Immature natural killer cell (primary cell): Measurements from ENCODE around the gene UBE4B. TPM values are rescaled to one million over a fixed set of nuclear protein-coding genes. Genes with fewer than 3 reads are reported as not detected.
A peak's percentile ranks its signal among the peaks of the same experiment; 100 is the strongest.
"Not testable (repeated sequence)": the region's sequence is repeated elsewhere in the genome, so short reads cannot be mapped to it uniquely, and the experiment has no call there.

Experiments
- DNase-seq, 3 donors: peaks; one replicate each; pipeline ENCODE4 v3.0.0; 2022; ENCODE audit warnings: mixed read lengths in 1 of 3
- H3K27ac Mint-ChIP-seq, 6 donors: one replicate each; pipeline ENCODE4 v1.8.0; 2020; ENCODE audit warnings: mixed read lengths in 6 of 6, mild to moderate bottlenecking in 5 of 6, inconsistent platforms in 4 of 6, moderate library complexity in 3 of 6
- H3K27me3 Mint-ChIP-seq, 3 donors: one replicate each; pipeline ENCODE4 v1.8.0; 2020 to 2021; ENCODE audit warnings: low read depth in 3 of 3, mild to moderate bottlenecking in 3 of 3, mixed read lengths in 3 of 3, moderate library complexity in 3 of 3, inconsistent platforms in 1 of 3
- H3K36me3 Mint-ChIP-seq, 3 donors: one replicate each; pipeline ENCODE4 v1.8.0; 2020; ENCODE audit warnings: mixed read lengths in 3 of 3, inconsistent platforms in 2 of 3, mild to moderate bottlenecking in 2 of 3
- H3K4me1 Mint-ChIP-seq, 2 donors: one replicate each; pipeline ENCODE4 v1.8.0; 2020; ENCODE audit warnings: inconsistent platforms in 2 of 2, mild to moderate bottlenecking in 2 of 2, mixed read lengths in 2 of 2, moderate library complexity in 1 of 2
- H3K4me3 Mint-ChIP-seq, 5 donors: one replicate each; pipeline ENCODE4 v1.8.0; 2020; ENCODE audit warnings: mild to moderate bottlenecking in 5 of 5, mixed read lengths in 5 of 5, inconsistent platforms in 3 of 5, moderate library complexity in 3 of 5
- H3K9me3 Mint-ChIP-seq, 6 donors: one replicate each; pipeline ENCODE4 v1.8.0; 2020; ENCODE audit warnings: mild to moderate bottlenecking in 6 of 6, mixed read lengths in 6 of 6, inconsistent platforms in 4 of 6, moderate library complexity in 3 of 6
- polyA plus RNA-seq, 3 donors: library from polyadenylated mRNA; unstranded; fragments of 300-500 nt; fragmentation: Illumina TruSeq; gene quantifications; one replicate each; pipeline ENCODE4 v1.2.3, GENCODE V29; 2021

The UBE4B gene
- polyA plus RNA-seq, 3 donors from 2014 or later, result 3.7 to 10.3 (median 7.6) TPM

DNA sequence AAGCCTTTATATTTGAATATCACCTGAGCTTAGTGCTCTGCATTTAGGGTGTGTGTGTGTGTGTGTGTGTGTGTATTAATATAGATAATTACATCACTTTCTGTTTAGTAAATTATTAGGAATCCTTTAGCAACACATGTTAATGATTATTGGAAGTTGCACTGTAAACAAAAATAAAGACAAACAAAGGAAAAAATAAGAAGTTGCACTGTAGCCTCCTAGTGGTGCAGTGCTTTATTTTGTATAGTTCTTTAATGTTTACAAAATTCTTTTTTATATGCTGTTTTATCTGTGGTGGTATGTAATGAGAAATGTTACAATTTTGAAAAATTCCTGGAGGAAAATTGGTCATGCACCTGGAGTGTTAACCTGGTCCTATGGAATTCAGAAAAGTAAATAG, 69.2 kb downstream of the UBE4B start:
- no peak for DNase-seq
- H3K4me1 Mint-ChIP-seq, result no peaks in the 10 kb centered on the region
- peaks cover 0 to 2% (median 0%) of the 10 kb centered on the region in 3 donors for H3K27me3 Mint-ChIP-seq
- no peaks in the 10 kb centered on the region for H3K9me3 Mint-ChIP-seq
- H3K27ac Mint-ChIP-seq, result no peak overlapping the region
- peaks cover 22 to 50% (median 32%) of the 10 kb centered on the region in 3 donors for H3K36me3 Mint-ChIP-seq
- no peak overlapping the region for H3K4me3 Mint-ChIP-seq

DNA sequence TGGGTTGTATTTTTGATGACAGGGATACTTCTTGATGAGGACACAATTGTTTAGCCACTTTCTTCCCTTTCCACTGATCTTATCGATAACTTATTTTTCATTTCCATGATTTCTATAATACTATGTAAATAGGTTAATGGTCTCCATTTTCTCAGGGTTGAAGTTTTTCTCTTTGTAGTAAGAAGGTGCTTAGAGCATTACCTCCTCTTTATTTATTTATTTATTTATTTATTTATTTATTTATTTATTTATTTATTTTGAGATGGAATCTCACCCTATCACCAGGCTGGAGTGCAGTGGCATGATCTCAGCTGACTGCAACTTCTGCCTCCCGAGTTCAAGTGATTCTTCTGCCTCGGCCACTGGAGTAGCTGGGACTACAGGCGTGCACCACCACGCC, 70.4 kb downstream of the UBE4B start:
- H3K4me1 Mint-ChIP-seq, result no peaks in the 10 kb centered on the region
- H3K36me3 Mint-ChIP-seq, result peaks cover 27 to 53% (median 37%) of the 10 kb centered on the region in 3 donors
- no peak overlapping the region for H3K4me3 Mint-ChIP-seq
- DNase-seq, result no peak
- no peaks in the 10 kb centered on the region for H3K9me3 Mint-ChIP-seq
- H3K27me3 Mint-ChIP-seq, result peaks cover 0 to 2% (median 0%) of the 10 kb centered on the region in 3 donors
- no peak overlapping the region for H3K27ac Mint-ChIP-seq

DNA sequence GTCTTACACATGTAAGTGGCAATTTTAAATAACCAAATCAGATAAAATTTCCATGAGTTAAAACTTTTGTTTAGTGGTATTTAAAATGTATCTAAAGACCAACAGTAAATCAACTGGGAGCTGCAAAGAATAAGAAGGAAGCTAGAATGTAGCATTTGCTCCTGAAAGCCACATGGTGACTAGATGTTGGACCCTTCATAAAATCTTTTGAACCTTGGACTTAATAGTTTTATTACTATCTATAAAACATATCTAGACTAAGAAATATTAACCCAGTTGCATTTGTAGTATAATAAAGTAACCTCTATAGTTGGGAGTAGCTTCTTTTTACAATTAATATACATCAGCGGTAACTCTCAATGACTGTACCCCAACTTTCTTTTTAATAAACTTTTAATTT, 72.1 kb downstream of the UBE4B start:
- Mint-ChIP-seq H3K27ac (no peak overlapping the region), H3K4me1 (no peaks in the 10 kb centered on the region), H3K27me3 (peaks cover 0 to 2% (median 2%) of the 10 kb centered on the region in 3 donors), H3K9me3 (no peaks in the 10 kb centered on the region), H3K36me3 (peaks cover 18 to 45% (median 33%) of the 10 kb centered on the region in 3 donors), H3K4me3 (no peak overlapping the region)
- no peak for DNase-seq

DNA sequence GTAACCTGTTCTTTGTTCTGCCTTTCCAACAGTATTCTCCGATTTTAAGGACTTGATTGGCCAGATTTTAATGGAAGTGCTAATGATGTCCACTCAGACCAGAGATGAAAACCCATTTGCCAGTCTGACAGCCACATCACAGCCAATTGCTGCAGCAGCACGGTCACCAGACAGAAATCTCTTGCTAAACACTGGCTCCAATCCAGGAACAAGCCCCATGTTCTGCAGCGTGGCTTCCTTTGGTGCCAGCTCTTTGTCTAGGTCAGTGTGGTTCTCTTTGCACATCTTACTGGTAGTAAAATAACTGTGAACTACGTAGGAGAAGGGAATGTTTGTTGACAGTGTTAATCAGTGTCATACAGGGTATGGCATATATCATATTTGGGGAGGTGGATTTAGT, 72.7 kb downstream of the UBE4B start:
- DNase-seq, result no peak
- Mint-ChIP-seq H3K27ac (peak overlapping the region in 1 of 6 donors; percentile 8), H3K36me3 (peaks cover 25 to 49% (median 33%) of the 10 kb centered on the region in 3 donors), H3K9me3 (no peaks in the 10 kb centered on the region), H3K4me1 (no peaks in the 10 kb centered on the region), H3K4me3 (no peak overlapping the region), H3K27me3 (peaks cover 0 to 2% (median 2%) of the 10 kb centered on the region in 3 donors)

DNA sequence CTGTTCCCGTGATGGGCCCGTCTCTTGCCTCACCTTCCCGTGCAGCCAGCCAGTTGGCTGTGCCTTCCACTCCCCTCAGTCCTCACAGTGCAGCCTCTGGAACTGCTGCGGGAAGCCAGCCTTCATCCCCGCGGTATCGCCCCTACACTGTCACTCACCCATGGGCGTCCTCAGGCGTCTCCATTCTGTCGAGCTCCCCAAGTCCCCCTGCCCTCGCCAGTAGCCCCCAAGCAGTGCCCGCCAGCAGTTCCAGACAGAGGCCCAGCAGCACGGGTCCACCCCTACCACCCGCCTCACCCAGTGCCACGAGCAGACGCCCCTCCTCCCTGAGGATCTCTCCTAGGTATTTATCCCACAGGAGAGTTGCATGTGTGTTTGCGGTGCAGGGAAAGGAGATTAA, 73.5 kb downstream of the UBE4B start:
- no peaks in the 10 kb centered on the region for H3K4me1 Mint-ChIP-seq
- H3K9me3 Mint-ChIP-seq, result no peaks in the 10 kb centered on the region
- H3K4me3 Mint-ChIP-seq, result no peak overlapping the region

DNA sequence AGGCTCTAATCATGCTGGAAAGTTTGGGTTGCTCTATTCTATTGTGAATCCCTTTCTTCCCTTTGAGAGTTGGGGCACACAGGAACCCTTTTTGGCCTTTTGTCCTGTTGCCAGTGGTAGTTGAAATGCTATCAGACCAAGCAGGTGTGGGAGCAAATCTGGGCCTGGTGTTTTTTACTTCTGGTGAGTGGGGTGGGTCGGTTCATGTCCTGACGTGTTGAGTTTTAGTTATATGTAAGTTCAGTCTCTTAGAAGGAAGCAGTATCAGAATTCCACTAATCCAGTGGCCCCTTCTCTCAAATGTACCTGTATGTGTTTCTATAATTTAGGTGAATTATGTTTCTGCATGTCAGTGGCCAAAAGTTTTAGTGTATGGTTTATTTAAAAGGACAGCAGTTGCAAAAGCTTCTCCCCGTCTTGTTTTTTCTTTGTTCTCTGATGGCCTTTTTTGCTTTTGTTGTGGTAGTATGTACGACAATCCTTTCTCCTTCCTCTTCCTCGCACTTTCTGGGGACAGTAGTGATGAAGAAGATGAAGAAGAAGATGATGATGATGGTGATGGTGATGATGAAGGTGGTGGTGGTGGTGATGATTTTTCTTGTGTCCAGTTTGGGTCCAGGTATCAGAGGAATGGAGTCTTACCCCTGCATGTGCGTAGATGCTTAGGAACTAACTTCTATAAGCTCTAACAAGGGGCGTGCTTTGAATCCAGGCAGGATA, 74.2 kb downstream of the UBE4B start:
- Mint-ChIP-seq H3K27me3 (peaks cover 0 to 2% (median 0%) of the 10 kb centered on the region in 3 donors), H3K4me3 (no peak overlapping the region), H3K36me3 (peaks cover 28 to 49% (median 34%) of the 10 kb centered on the region in 3 donors), H3K27ac (peak overlapping the region in 1 of 6 donors; percentile 9), H3K9me3 (no peaks in the 10 kb centered on the region), H3K4me1 (no peaks in the 10 kb centered on the region)
- DNase-seq, result no peak

More for the DNA sequence above, 73.5 kb downstream of the UBE4B start:
- DNase-seq, result no peak
- Mint-ChIP-seq H3K27ac (no peak overlapping the region), H3K36me3 (peaks cover 28 to 47% (median 32%) of the 10 kb centered on the region in 3 donors), H3K27me3 (peaks cover 0 to 2% (median 2%) of the 10 kb centered on the region in 3 donors)

DNA sequence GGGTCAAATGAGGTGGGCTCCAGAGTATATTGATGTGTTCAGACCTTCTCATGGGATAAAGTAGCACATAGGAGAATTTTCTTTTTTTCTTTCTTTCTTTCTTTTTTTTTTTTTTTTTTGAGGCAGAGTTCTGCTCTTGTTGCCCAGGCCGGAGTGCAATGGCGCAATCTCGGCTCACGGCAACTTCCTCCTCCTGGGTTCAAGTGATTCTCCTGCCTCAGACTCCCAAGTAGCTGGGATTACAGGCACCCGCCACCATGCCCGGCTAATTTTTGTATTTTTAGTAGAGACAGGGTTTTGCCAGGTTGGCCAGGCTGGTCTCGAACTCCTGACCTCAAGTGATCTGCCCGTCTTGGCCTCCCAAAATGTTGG, 74.7 kb downstream of the UBE4B start:
- H3K4me1 Mint-ChIP-seq, H3K27me3 Mint-ChIP-seq: not testable (repeated sequence)

DNA sequence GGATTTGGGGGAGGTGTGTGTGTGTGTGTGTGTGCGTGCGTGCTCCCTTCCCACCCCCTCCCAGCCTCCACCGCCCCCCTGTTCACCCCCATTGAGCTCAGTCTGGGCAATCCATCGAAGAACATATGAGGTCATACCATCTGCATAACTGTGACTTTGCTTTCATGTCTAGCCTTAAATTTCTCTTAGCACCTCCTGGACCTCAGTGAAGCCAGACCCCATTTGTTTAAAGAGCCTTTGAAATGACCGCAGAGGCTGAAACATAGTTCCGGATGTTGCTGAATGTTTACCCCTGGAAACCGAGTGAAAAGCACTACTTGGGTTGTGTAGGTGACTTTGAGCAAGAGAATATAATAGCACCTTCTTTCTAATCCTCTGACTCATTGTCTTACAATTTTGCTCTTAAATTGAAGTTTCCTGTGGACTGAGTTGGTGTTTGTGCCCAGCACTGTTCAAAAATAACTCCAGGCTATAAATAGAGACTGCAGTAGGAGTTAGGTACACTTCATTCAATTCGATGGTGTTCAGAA, 75.4 kb downstream of the UBE4B start:
- Mint-ChIP-seq H3K36me3 (peaks cover 25 to 40% (median 34%) of the 10 kb centered on the region in 3 donors), H3K9me3 (no peaks in the 10 kb centered on the region), H3K27me3 (peaks cover 0 to 2% (median 0%) of the 10 kb centered on the region in 3 donors), H3K4me3 (no peak overlapping the region), H3K4me1 (peaks cover 9% of the 10 kb centered on the region in 2 donors), H3K27ac (no peak overlapping the region)
- DNase-seq, result no peak

More for the DNA sequence above, 74.7 kb downstream of the UBE4B start:
- not testable (repeated sequence) for DNase-seq, H3K4me3 Mint-ChIP-seq, H3K9me3 Mint-ChIP-seq, H3K27ac Mint-ChIP-seq
- peaks cover 28 to 48% (median 34%) of the 10 kb centered on the region in 3 donors for H3K36me3 Mint-ChIP-seq

DNA sequence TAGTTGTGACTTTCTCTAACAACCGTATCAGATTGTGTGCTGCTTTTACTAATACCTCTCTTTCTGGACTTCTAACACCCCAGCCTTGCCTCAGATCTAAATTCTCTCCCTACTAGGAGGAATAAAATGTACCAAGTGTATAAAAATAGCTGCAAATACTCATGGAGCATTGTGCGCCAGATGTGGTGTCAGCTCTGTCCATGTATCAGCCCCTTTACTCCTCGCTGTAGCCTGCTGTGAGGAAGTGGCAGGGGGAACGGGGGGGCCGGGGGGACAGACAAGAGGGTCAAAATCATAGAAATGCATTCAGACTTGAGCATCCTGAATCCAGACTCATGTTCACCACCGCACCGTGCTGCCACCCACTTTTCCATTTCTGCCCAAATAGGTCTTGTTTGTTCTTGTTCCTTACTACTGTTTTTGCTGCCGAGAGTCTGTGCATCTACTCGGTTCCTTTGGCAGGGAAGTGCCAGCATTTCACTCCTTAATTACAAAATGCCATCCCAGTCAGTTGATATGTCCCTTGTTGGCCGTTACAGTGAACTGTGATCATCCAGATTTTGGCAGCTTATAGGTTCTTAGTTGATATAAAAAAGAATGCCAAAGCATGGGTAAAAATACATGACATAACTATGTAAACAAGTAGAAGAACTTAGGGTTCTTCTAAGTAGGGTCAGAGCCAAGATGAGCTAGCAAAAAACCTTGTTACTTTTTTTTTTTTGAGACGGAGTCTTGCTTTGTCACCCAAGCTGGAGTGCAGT, 76.4 kb downstream of the UBE4B start:
- peaks cover 21 to 37% (median 34%) of the 10 kb centered on the region in 3 donors for H3K36me3 Mint-ChIP-seq

DNA sequence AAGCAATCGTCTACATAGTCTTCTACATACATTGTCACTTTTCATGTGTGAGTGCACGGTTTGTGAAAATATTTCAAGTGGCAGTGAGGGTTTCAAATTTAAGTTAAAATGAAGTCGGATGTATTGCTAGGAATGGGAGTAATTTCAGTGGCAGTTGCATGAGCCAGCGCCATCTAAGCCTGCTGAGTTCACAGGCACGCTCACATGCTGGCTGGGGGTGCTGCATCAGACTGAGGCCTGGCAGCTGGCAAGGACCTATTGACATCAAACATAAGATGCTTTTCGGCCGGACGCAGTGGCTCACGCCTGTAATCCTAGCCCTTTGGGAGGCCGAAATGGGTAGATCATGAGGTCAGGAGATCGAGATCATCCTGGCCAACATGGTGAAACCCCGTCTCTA, 80.7 kb downstream of the UBE4B start:
- H3K27me3 Mint-ChIP-seq, result peaks cover 0 to under 1% (median 0%) of the 10 kb centered on the region in 3 donors
- peak overlapping the region in 2 of 6 donors; percentile 13 to 50 for H3K27ac Mint-ChIP-seq
- H3K4me1 Mint-ChIP-seq, result peaks cover 11 to 13% of the 10 kb centered on the region in 2 donors
- no peak overlapping the region for H3K4me3 Mint-ChIP-seq
- H3K9me3 Mint-ChIP-seq, result no peaks in the 10 kb centered on the region
- no peak for DNase-seq
- H3K36me3 Mint-ChIP-seq, result peaks cover 4 to 17% (median 16%) of the 10 kb centered on the region in 3 donors

More for the DNA sequence above, 76.4 kb downstream of the UBE4B start:
- peaks cover 0 to 2% (median 0%) of the 10 kb centered on the region in 3 donors for H3K27me3 Mint-ChIP-seq
- peaks cover 11 to 13% of the 10 kb centered on the region in 2 donors for H3K4me1 Mint-ChIP-seq
- DNase-seq, result no peak
- no peak overlapping the region for H3K4me3 Mint-ChIP-seq
- no peaks in the 10 kb centered on the region for H3K9me3 Mint-ChIP-seq
- peak overlapping the region in 1 of 6 donors; percentile 53 for H3K27ac Mint-ChIP-seq

DNA sequence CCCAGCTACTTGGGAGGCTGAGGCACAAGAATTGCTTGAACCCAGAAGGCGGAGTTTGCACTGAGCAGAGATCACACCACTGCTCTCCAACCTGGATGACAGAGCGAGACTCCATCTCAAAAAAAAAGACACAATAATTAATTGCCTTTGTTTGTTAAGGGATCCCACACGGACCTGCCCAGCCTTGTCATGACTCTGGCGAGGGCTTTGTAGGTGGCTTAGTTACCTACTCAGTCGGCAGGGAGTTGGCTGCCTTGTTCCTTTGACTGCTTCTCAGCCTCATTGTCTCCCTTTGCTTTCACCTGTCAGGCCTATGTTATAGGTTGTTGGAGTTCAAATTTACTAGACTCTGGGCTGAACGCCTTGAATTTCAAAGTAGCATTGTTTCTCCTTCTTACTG, 82.0 kb downstream of the UBE4B start:
- peaks cover 11 to 13% of the 10 kb centered on the region in 2 donors for H3K4me1 Mint-ChIP-seq
- peaks cover 11 to 24% (median 22%) of the 10 kb centered on the region in 3 donors for H3K36me3 Mint-ChIP-seq
- no peak for DNase-seq
- H3K9me3 Mint-ChIP-seq, result no peaks in the 10 kb centered on the region
- no peak overlapping the region for H3K27ac Mint-ChIP-seq
- no peak overlapping the region for H3K4me3 Mint-ChIP-seq
- no peaks in the 10 kb centered on the region for H3K27me3 Mint-ChIP-seq

DNA sequence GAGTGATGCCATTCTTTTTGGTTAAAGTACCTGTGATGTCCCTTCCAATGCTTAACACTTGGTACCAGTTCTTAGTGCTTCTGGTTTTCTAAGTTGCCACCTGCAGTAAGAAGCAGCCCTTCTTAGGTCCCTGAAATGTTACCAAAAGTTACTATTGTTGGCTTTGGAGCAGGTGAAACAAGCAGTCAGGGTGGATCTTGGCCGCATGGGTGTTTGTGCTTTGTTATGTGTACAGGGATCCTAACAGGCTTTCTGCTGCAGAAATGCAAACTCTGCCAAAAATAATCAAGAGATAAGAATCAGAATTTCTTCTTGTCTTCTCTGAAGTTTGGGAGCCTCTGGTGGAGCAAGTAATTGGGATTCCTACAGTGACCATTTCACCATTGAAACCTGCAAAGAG, 84.4 kb downstream of the UBE4B start:
- Mint-ChIP-seq H3K27ac (no peak overlapping the region), H3K4me1 (peaks cover 11 to 13% of the 10 kb centered on the region in 2 donors), H3K4me3 (no peak overlapping the region), H3K9me3 (no peaks in the 10 kb centered on the region), H3K27me3 (no peaks in the 10 kb centered on the region), H3K36me3 (peaks cover 8 to 23% (median 12%) of the 10 kb centered on the region in 3 donors)
- no peak for DNase-seq

DNA sequence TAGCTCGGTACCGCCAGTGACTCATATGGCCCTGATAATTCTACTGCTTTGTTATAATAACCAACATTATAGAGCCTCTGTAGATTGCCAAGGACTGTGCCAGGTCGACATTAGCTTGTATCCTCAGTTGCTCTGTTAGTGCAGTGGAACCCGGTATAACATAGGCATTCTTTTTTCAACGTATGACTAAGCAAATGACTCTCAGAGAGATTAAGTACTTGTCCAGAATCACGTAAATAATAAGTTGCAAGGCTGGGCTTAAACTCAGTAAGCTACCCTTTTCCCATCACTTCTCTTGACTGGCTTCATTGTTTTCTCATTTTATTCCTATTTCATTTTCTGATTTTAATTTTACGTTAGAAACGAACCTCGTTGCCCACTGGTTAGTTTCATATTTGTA, 85.1 kb downstream of the UBE4B start:
- H3K4me1 Mint-ChIP-seq, result peaks cover 5 to 7% of the 10 kb centered on the region in 2 donors
- H3K27me3 Mint-ChIP-seq, result no peaks in the 10 kb centered on the region
- H3K9me3 Mint-ChIP-seq, result no peaks in the 10 kb centered on the region
- no peak overlapping the region for H3K4me3 Mint-ChIP-seq
- no peak overlapping the region for H3K27ac Mint-ChIP-seq
- H3K36me3 Mint-ChIP-seq, result peaks cover 8 to 28% (median 8%) of the 10 kb centered on the region in 3 donors
- no peak for DNase-seq

DNA sequence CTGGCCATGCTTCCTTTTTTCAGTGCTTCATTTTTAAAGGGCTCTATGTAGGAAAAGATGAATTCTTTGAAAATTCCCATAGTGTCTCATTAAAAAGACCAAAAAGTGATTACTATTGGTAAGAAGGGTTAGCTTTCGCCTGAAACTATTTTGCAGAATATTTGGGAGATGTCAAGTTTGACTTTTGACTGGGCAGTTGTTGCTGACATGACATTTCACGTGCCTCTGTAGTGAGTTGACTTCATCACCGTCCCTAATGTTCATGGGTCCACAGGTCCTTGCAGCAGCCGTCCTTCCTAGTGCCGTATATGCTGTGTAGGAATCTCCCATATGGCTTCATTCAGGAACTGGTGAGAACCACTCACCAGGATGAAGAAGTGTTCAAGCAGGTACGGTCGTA, 88.9 kb downstream of the UBE4B start:
- H3K4me1 Mint-ChIP-seq, result no peaks in the 10 kb centered on the region
- no peaks in the 10 kb centered on the region for H3K27me3 Mint-ChIP-seq
- no peaks in the 10 kb centered on the region for H3K9me3 Mint-ChIP-seq
- no peak for DNase-seq
- H3K27ac Mint-ChIP-seq, result no peak overlapping the region
- H3K4me3 Mint-ChIP-seq, result no peak overlapping the region
- H3K36me3 Mint-ChIP-seq, result peaks cover 7 to 33% (median 8%) of the 10 kb centered on the region in 3 donors
